CD4-positive, alpha-beta T cell treated with Interleukin-2 at 100 ng/mL for 4 hours (primary cell): Measurements from ENCODE around the gene HLCS.

Experiments used
- DNase-seq: peaks from one replicate; pipeline ENCODE4 v3.0.0-alpha.2; 2020; ENCODE audit warnings: low spot score

The HLCS gene

DNA sequence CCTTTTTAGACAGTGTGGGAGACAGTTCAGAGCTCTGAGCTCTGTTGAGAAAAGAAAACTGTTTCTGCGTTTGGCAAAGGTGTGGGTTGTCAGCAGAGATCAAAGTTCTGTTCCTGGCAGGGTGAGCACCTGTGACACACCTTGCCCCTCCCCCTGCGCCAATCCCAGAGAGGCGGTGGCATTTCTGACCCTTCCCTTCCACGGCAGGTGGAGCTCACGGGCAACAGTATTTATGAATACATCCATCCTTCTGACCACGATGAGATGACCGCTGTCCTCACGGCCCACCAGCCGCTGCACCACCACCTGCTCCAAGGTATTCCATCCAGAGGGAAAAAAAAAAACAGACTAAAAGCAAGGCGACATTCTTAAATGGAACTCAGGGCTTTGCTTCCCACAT lies 246.9 kb downstream of the HLCS start:
- DNase-seq, result no peak

DNA sequence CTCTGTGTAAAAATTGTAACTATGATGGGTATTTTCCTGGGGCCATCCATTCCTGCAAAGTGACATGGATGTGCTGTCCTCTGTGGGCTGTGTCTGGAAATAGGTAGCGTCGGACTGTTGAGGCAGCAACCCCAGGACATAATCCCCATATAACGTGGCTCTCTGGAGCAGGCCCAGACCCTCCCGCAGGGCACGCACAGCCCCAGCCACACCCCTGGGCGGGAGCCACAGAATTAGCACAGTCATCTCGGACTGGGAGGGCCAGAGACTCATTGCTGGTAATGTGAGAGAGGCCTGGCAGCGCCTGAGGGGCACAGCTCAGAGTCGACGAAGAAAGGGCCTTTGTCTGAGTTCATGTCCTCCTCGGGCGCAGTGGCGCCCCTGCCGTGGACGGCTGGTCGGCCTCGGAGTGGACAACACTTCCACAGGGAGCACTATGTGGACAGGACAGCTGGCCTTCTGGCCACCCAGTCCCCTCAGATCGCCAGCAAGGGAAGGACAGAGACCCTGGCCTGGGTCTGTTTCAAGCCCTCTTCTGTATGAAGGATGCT lies 247.4 kb downstream of the HLCS start:
- no peak for DNase-seq

DNA sequence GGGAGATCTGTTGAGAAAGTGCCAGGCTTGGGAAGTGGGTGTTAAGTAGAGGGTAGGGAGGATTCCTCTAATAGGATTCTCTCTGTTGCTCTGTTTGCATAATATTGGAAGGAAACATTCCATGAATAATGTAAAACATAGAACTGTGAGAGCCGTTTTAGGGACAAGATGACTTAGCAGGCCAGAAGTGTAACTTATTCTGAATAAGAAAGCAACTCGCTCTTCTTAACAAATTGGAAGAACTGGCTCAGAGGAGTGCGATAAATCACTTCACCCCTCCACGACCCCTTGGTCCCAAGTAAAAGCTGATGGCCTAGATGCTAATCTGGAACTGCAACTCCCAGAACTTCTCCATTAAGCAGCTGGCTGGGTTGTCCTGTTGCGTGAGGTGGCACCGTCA lies 248.5 kb downstream of the HLCS start:
- no peak for DNase-seq

DNA sequence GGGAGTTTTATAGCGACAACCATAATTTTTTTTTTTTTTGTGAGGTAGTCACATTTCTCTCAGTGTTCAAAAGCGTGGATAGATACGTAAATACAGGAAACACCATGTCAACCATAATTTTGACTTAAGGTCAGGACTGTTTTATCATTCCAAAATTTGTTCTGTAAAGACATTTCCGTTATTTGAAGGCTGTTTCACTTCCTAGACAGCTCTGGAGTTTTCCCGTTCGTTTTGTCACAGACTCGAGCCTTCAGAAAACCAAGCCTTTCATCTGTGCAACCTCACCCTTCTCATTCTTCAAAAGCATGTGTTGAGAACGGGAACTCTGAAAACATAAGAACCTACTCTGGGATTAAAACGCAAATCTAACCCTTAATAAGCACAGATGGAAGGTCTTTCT lies 249.6 kb downstream of the HLCS start:
- DNase-seq, result no peak

DNA sequence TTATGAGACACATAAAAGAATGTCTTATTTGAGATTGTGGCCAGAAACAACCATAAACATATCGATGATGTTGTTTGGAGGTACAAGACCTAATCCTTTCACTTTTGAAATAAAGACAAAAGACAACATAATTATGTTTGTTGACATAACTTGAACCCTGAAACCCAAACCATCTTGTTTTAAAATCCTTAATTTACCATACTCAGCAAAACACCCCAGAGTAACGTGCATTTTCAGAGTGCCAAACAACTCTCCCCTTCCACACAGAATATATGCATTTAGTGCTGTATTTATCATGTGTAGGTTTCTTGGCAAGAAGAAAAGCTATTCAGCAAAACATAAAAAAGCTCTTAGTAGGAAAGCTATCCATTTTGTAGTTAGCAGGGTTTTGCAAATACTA lies 250.1 kb downstream of the HLCS start:
- no peak for DNase-seq

DNA sequence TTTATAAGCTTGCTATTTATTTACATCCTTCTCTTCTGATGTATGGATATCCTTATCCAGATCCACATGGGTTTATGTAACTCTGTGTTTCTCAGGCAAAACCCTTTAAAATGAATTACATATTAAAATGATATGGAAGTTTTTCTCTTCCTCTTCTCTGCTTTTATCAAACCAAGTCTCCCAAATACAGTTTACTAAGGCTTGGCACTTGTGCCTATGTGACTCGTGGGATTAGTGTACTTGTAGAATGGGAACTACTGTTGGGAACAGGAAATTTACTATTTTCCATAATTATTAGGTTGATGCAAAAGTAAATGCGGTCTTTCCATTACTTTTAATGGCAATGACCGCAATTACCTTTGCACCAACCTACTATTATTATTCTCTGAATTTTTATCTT lies 252.7 kb downstream of the HLCS start:
- DNase-seq, result no peak

DNA sequence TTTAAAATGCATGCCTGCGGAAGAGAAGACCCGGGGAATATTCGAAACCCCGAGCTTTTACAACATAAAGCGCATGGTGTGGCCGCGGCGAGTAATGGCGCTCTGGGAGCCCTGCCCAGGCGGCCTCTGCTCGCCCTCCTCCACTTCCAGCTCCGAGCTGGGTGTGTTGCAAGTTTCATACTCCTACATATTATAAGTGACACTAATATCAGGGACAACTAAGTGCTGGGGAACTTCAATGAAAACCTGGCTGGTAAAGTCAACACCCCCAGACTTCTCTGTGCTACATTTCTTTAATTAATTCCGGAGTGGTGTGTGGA lies 255.8 kb downstream of the HLCS start:
- DNase-seq, result no peak

DNA sequence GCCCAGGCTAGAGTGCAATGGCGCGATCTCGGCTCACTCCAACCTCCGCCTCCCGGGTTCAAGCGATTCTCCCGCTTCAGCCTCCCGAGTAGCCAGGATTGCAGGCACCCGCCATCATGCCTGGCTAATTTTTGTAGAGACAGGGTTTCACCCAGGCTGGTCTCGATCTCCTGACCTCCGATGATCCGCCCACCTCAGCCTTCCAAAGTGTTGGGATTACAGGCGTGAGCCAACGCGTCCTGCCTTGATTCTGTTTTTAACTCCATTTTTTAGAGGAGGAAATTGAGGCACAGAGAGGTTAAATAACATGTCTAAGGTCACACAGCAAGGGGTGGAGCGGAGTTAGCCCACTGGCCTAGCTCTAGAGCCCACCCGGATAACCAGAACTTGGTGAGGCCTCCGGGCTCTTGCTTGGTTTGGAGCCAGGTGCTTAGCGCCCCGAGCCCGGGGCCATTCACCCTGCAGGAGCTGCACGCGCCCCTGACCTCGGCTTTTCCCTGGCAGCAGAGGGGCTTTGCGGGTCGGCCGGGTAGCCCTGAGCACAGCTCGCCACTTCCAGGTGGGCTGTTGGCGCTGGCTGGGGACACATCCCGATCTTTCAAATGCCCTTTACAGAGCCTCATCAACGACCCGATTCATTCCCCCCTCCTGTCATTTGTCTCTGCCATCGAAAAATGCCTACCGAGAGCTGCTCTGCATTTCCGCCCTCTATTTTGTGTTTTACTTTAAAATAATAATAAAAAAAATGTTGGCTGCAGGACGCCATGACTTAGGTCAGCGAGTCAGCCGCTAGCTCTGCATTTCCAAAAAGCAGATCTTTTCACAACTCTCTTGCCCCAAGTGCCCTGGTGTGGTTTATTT lies 256.4 kb downstream of the HLCS start:
- no peak for DNase-seq

DNA sequence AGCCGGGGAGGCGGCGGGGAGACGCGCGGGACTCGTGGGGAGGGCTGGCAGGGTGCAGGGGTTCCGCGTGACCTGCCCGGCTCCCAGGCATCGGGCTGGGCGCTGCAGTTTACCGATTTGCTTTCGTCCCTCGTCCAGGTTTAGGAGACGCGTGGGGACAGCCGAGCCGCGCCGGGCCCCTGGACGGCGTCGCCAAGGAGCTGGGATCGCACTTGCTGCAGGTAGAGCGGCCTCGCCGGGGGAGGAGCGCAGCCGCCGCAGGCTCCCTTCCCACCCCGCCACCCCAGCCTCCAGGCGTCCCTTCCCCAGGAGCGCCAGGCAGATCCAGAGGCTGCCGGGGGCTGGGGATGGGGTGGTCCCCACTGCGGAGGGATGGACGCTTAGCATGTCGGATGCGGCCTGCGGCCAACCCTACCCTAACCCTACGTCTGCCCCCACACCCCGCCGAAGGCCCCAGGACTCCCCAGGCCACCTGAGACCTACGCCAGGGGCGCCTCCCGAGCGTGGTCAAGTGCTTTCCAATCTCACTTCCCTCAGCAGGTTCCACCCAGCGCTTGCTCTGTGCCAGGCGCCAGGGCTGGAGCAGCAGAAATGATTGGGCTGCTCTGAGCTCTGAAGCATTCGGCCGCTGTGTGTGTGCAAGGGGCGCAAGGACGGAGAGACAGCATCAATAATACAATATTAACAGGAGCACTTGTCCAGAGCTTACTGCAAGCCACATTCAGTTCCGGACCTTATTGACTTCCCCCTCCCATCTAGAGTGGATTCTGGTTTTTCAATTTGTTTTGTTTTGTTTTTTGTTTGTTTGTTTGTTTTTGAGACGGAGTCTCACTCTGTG lies 257.2 kb downstream of the HLCS start:
- no peak for DNase-seq

DNA sequence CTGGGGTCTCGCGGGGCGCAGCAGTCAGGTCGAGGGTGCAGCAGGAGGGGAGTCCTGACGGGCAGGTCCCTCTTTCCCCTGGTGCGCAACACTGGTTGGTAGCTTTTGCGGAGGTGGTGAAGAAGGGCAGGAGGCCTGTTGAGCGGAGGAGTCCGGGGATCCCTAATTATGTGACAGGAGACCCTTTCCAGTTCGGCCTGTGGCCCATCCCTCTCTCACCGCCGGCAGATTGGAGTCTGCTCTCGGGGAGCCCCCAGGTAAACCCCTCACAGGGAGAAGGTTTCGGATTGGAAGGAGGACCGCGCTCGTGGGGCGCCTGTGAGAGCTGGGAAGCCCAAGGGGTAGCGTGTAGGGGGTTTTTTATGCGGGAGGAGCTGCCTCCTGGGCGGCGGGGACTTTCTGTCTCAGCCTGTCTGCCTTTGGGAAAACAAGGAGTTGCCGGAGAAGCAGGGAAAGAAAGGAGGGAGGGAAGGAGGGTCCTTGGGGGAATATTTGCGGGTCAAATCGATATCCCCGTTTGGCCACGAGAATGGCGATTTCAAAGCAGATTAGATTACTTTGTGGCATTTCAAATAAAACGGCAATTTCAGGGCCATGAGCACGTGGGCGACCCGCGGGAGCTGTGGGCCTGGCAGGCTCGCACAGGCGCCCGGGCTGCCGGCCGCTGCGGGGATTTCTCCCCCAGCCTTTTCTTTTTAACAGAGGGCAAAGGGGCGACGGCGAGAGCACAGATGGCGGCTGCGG lies 258.0 kb downstream of the HLCS start:
- no peak for DNase-seq

DNA sequence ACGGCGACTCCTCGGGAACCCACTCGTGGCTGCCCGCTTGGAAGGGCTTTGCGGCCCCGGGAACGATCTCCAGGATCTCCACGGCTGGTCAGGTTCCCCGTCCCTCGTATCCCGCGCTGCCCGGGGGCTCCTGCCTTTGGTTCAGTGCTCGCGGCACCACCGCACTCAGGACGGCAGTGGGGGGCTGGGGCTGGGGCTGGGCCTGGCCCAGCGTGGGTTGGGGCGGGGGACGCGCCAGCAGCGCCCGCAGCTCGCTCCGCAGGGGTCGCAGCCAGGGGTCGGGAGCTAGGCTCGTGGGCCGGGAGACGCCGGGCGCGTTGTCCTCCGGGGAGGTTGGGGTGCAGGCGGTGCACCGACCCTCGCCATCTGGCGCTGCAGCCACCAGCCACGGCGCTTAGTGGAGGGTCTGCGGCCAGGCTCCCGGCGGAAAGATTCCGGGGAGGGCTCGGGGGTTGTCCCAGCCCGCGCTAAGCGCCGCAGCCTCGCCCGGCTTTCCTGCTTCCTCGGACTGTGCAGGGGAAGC lies 258.6 kb downstream of the HLCS start:
- DNase-seq, result no peak

DNA sequence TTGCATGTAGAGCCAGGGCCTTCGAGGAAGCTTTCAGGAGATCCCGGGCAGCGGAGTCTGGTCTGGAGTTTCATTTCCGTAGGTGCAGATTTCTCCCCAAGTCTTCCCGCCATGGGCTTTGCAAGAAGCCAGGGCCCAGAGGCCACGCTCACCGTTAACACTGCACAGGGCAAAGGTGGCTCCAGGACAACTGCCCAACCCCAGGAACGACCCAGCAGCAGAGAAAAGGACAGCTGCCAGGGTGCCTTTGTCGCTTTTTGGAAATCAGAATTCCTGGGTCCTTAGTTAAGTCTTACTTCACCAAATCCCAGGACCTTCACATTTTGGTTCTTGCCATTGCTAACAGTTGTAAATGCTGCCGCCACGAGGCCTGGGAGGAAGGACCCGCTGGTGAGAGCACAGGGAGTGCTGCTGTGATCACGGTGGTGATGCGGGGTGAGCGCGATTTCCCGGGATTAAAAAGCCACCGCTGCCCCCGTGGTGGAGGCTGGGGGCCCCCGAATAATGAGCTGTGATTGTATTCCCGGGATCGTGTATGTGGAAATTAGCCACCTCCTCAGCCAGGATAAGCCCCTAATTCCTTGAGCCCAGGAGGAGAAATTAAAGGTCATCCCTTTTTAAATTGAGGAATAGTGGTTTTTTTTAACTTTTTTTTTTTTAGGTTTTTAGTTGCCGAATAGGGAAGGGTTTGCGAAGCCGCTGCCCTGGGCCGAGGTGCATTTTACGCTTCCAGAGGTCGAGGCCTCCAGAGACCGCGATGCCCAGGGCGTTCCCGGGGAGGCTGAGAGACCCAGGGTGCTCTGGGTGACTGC lies 259.3 kb downstream of the HLCS start:
- DNase-seq, result no peak

DNA sequence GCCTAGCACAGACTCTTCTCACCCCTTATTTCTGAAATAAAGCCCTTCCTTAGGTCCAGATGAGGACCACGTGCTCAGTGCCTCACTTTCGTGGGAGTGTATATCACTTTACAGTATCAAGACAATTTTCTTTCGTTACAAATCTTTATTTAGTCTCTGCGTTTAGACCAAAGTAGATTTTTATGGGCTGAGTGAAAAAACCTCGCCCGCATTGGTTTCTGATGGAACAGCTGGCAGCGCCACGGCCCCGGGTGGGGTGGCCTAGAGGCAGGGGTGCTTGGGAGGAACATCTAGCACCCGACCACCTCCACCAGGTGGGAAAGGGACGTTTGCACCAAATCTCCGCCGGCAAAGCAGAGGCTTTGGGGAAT lies 260.0 kb downstream of the HLCS start:
- no peak for DNase-seq

DNA sequence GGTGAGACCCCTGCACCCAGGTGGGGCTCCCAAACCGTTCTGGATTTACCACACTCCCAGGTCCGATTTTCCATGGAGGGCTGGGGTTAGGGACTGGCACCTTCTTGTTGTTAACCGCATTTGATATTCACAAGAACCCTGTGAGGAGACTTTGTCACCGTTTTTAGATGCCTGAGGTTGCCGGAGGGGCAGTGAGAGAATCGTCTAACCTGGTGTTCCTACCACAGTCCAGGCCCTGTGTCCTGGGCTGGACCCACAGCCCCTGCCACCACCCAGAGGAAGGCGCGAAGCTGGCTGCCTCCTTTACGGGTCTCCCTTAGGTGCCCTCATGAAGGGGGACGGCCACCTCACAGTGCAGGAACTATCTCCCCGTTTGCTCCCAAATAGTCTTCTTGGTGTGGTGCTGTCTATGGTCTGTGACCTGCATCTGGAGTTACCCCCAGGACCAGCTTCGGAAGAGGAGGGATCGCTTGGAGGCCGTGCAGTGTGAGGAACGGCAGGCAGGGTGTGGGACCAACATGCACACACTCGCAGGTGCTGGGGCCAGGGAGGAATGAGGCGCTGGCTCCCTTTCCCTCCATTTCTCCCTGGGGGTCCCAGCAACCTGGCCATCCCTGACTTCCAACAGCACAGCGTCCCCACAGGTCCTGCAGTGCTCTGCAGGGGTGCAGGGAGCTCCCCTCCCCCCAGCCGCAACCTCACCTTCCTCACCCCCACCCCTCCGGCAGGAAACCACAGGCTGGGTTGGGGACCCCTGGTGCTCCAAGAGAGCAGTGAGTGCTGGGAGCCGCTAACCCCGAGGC lies 260.6 kb downstream of the HLCS start:
- DNase-seq, result no peak

DNA sequence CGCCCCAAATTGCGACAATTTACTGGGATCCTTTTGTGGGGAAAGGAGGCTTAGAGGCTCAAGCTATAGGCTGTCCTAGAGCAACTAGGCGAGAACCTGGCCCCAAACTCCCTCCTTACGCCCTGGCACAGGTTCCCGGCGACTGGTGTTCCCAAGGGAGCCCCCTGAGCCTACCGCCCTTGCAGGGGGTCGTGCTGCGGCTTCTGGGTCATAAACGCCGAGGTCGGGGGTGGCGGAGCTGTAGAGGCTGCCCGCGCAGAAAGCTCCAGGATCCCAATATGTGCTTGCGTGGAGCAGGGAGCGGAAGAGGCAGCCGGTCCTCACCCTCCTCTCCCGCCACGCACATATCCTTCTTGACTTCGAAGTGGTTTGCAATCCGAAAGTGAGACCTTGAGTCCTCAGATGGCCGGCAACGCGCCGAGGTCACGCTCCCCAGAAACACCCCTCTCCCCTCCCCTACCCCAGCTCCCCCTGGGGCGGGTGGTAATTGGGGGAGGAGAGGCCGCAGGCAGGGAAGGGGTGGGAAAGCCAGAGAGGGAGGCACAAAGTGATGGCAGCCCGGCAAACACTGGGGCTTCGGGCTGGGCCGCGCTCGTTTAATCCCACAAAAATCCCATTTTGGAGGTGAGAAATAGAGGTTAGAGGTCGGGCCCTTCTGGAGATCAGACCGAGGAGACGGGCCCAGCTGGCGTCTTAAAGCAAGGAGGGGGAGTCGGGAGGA lies 261.4 kb downstream of the HLCS start:
- DNase-seq, result no peak

DNA sequence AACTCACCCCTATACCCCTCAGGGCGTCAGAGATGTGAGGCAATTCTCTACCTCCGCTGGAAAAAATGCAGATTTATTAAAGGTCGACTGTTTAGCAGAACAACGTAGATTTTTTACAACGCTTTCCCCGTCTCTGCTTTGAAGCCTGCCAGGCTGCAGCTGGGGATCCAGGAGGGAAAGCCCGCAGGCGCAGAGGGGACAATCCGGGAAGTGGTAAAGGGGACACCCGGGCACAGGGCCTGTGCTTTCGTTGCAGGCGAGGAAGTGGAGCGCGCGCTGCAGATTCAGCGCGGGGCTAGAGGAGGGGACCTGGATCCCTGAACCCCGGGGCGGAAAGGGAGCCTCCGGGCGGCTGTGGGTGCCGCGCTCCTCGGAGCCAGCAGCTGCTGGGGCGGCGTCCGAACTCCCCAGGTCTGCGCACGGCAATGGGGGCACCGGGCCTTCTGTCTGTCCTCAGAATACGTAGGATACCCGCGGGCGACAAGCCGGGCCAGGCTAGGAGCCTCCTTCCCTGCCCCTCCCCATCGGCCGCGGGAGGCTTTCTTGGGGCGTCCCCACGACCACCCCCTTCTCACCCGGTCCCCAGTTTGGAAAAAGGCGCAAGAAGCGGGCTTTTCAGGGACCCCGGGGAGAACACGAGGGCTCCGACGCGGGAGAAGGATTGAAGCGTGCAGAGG lies 262.1 kb downstream of the HLCS start:
- DNase-seq, result no peak

DNA sequence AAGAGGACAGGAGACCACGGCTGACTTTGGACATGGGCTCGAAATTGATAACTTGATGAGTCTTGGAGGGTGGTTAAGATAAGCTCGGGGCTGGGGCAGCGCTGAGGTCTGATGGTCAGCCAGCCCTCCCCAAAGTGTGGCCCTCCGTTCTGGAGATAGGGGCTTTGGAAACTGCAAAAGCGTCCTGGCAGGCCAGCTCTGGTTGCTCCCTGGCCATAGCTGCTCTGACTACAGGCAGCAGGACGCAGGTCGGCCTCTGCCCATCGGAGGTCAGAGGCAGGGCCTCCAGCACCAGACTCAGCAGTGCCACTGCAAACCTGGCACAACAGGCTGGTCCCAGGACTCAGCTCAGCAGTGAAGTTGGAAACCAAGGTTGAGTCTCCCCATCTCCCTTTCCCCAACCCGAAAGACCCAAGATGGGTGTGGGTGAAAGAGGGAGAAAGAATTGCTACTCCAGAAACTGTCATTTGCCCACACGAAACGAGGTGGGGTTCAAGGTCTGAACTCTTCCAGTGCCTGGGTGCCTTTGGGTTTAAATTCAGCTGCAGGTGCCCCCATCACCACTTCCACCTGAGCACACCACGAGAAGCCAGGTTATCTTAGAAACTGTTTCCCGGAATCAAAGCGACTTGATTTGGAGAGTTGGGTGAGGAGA lies 262.7 kb downstream of the HLCS start:
- DNase-seq, result no peak

DNA sequence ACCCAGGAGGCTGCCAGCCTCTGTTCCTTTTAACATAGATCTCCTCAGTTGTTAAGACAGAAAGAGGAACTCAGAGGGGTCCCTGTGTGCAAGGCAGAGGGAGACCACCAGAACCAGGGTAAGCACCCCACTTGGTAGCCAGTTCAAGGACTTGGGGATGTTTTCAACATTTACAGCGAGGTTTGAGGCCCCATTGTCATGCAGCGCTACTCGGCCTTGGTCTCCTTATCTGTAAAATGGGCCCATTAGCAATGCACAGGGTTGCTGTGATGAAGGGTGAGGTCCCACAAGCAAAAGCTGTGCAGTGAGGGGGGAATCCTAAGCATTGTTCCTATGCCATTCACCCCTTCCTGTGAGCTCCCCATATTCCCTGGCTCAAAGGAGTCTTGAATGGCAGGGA lies 263.3 kb downstream of the HLCS start:
- no peak for DNase-seq

DNA sequence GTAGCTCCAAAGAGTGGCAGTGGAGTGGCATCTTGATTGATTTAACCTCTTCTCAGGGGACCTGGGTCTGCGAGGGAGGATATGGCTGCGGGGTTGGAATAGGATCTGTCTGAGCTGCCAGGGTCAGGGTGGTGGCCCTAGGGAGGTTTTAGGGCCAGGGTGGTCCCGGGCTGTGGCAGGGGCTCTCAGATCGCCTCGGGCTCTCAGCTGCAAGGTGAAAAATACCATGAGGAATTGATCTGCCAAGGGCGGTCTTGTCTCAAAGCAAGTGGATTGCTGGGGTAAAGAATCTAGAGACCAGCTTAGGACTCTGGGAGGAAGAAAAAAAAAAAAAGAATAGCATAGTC lies 263.9 kb downstream of the HLCS start:
- DNase-seq, result no peak
